Neuronal stem cell (in vitro differentiated cells): ENCODE results near the gene TNIP2.

Experiments
- DNase-seq: peaks from one replicate; pipeline ENCODE4 v3.0.0-alpha.2; 2013; ENCODE audit warnings: low spot score
- H2AFZ ChIP-seq: one replicate; pipeline ENCODE4 v1.6.1; 2013; ENCODE audit warnings: mild to moderate bottlenecking, low read length, inconsistent platforms
- H2AK5ac ChIP-seq: 2 replicates; pipeline ENCODE4 v1.6.1; 2013; ENCODE audit warnings: low read depth, mild to moderate bottlenecking, inconsistent platforms, low read length, moderate library complexity, mixed read lengths
- H2BK120ac ChIP-seq: 2 replicates; pipeline ENCODE4 v1.6.1; 2013; ENCODE audit warnings: low read depth, mild to moderate bottlenecking, inconsistent platforms, low read length, moderate library complexity, mixed read lengths
- H2BK12ac ChIP-seq: one replicate; pipeline ENCODE4 v1.6.1; 2013; ENCODE audit warnings: low read length, inconsistent platforms
- H2BK15ac ChIP-seq: 2 replicates; pipeline ENCODE4 v1.6.1; 2013; ENCODE audit warnings: mild to moderate bottlenecking, low read length, inconsistent platforms, mixed read lengths
- H2BK5ac ChIP-seq: one replicate; pipeline ENCODE4 v1.6.1; 2013; ENCODE audit warnings: inconsistent platforms, mild to moderate bottlenecking, low read length, moderate library complexity
- H3K14ac ChIP-seq: one replicate; pipeline ENCODE4 v1.6.1; 2013; ENCODE audit warnings: low read length, inconsistent platforms
- H3K18ac ChIP-seq: 2 replicates; pipeline ENCODE4 v1.6.1; 2013; ENCODE audit warnings: low read length, inconsistent platforms
- H3K23ac ChIP-seq: 2 replicates; pipeline ENCODE4 v1.6.1; 2013; ENCODE audit warnings: low read depth, mild to moderate bottlenecking, mixed read lengths, low read length, inconsistent platforms; ENCODE audit not compliant: poor library complexity
- H3K27ac ChIP-seq: replicated peaks from 3 replicates; pipeline ENCODE4 v1.5.1; 2013; ENCODE audit warnings: low read length, inconsistent platforms
- H3K27me3 ChIP-seq, 3 experiments: 2 replicates each; pipeline ENCODE4 v1.6.1; 2013; ENCODE audit warnings: low read length in 3 of 3, mild to moderate bottlenecking in 2 of 3, inconsistent platforms in 1 of 3, low read depth in 1 of 3, mixed read lengths in 1 of 3, moderate library complexity in 1 of 3; ENCODE audit not compliant: control insufficient read depth in 3 of 3, insufficient read depth in 3 of 3
- H3K36me3 ChIP-seq, 2 donors: replicated peaks in 1 of 2; 2 replicates each; pipeline ENCODE4 v1.6.1; 2013; ENCODE audit warnings: low read length in 2 of 2; ENCODE audit not compliant: control insufficient read depth in 2 of 2, insufficient read depth in 2 of 2
- H3K4ac ChIP-seq: 2 replicates; pipeline ENCODE4 v1.6.1; 2013; ENCODE audit warnings: inconsistent platforms, mild to moderate bottlenecking, low read length, moderate library complexity
- H3K4me1 ChIP-seq, 2 donors: 1 replicate in 1 of 2; 2 replicates in 1 of 2; pipeline ENCODE4 v1.6.1; 2013; ENCODE audit warnings: low read length in 2 of 2, low read depth in 1 of 2; ENCODE audit not compliant: control insufficient read depth in 2 of 2, insufficient read depth in 1 of 2
- H3K4me2 ChIP-seq: one replicate; pipeline ENCODE4 v1.6.1; 2013; ENCODE audit warnings: mild to moderate bottlenecking, low read length, inconsistent platforms; ENCODE audit not compliant: insufficient read depth, poor library complexity, severe bottlenecking
- H3K4me3 ChIP-seq, 2 donors: 2 replicates each; pipeline ENCODE4 v1.5.1; 2013; ENCODE audit warnings: low read length in 2 of 2, mild to moderate bottlenecking in 2 of 2, inconsistent platforms in 1 of 2, moderate library complexity in 1 of 2
- H3K79me1 ChIP-seq: one replicate; pipeline ENCODE4 v1.6.1; 2013; ENCODE audit warnings: low read depth, mild to moderate bottlenecking, inconsistent platforms, low read length, moderate library complexity
- H3K9ac ChIP-seq: one replicate; pipeline ENCODE4 v1.6.1; 2013; ENCODE audit warnings: mild to moderate bottlenecking, low read depth, low read length, inconsistent platforms; ENCODE audit not compliant: poor library complexity
- H3K9me3 ChIP-seq, 2 donors: replicated peaks in 1 of 2; 2 replicates each; pipeline versions ENCODE3 to v1.6.1; 2013; ENCODE audit warnings: low read length in 2 of 2, mild to moderate bottlenecking in 2 of 2, inconsistent platforms in 1 of 2, low read depth in 1 of 2, mixed read lengths in 1 of 2, moderate library complexity in 1 of 2; ENCODE audit not compliant: control insufficient read depth in 2 of 2, insufficient read depth in 1 of 2
- H4K8ac ChIP-seq: one replicate; pipeline ENCODE4 v1.6.1; 2013; ENCODE audit warnings: low read depth, mild to moderate bottlenecking, inconsistent platforms, low read length, moderate library complexity
- H4K91ac ChIP-seq: one replicate; pipeline ENCODE4 v1.6.1; 2013; ENCODE audit warnings: low read length, low read depth, mild to moderate bottlenecking, inconsistent platforms; ENCODE audit not compliant: poor library complexity
- WGBS, 2 donors: extraction: QIAGEN DNeasy Blood & Tissue Kit; methylation state at CpG; one replicate each; pipeline ENCODE4 v1.1.7; 2013; ENCODE audit warnings: missing lambda C conversion rate in 2 of 2, mixed read lengths in 1 of 2; ENCODE audit not compliant: insufficient read length in 2 of 2, insufficient replicate concordance in 1 of 2; ENCODE audit errors: extremely low coverage in 2 of 2; 5-methylcytosine and 5-hydroxymethylcytosine counted together

TNIP2 gene

DNA sequence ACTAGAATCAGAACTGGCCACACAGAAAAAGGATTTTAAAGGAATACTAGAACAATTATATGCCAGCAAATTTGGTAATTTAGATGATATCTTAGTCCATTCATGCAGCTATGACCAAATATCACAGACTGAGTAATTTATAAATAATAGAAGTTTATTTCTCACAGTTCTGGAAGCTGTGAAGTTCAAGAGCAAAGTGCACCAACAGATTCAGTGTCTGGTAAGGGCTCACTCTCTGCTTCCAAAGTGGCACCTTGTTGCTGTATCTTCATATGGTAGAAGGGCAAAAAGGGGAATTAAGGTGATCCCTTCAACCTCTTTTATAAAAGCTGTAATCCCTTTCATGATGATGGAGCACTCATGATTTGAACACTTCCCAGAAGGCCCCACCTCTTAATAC, 20.3 kb downstream of the TNIP2 start:
- no peak overlapping the region for H3K4me2 ChIP-seq
- H3K23ac ChIP-seq: no peak overlapping the region
- H2BK120ac ChIP-seq: no peak overlapping the region
- no peak overlapping the region for H4K8ac ChIP-seq
- no peak overlapping the region for H2BK5ac ChIP-seq
- H3K9ac ChIP-seq: no peak overlapping the region
- no peak overlapping the region for H3K4me3 ChIP-seq
- H2AK5ac ChIP-seq: no peak overlapping the region
- no peak overlapping the region for H3K27ac ChIP-seq
- H3K14ac ChIP-seq: no peak overlapping the region
- no peak overlapping the region for H2AFZ ChIP-seq
- no peaks in the 10 kb centered on the region for H3K79me1 ChIP-seq
- H2BK15ac ChIP-seq: no peak overlapping the region
- no peak overlapping the region for H3K18ac ChIP-seq
- H4K91ac ChIP-seq: no peak overlapping the region
- peaks cover 19 to 41% of the 10 kb centered on the region in 2 donors for H3K36me3 ChIP-seq
- H3K4me1 ChIP-seq: peaks cover 0 to 3% of the 10 kb centered on the region in 2 donors
- H2BK12ac ChIP-seq: no peak overlapping the region
- no peak overlapping the region for H3K4ac ChIP-seq
- no peak for DNase-seq
- H3K9me3 ChIP-seq: peaks cover 0 to 15% of the 10 kb centered on the region in 2 donors
- H3K27me3 ChIP-seq: no peaks in the 10 kb centered on the region

DNA sequence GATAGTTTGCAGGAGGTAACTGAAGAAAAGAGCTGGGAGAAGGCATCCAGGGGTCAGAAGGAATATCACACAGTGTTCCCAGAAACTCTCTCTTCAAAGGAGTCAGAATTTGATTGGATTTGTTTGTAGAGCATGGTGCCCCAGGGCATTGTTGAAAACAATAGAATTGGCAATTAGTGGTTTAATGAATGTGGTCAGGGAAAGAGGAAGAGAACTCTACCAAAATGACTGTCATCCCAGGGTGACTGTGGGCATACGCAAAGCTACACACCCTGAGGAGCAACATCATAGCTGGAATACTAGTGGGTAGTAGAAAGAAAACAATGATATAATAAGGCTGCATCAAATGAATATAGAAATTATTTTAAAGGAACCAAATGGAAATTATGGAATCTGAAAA, 21.5 kb downstream of the TNIP2 start:
- Histone ChIP-seq H3K9me3 (peaks cover 0 to 15% of the 10 kb centered on the region in 2 donors), H4K8ac (no peak overlapping the region), H3K79me1 (no peaks in the 10 kb centered on the region), H3K4me3 (no peak overlapping the region), H2AK5ac (no peak overlapping the region), H2BK15ac (no peak overlapping the region), H3K9ac (no peak overlapping the region), H3K4ac (no peak overlapping the region), H3K36me3 (peaks cover 23 to 51% of the 10 kb centered on the region in 2 donors), H3K18ac (no peak overlapping the region), H2BK12ac (no peak overlapping the region), H2AFZ (no peak overlapping the region), H3K4me1 (peaks cover 0 to 3% of the 10 kb centered on the region in 2 donors), H2BK5ac (no peak overlapping the region), H2BK120ac (no peak overlapping the region), H3K4me2 (no peak overlapping the region), H3K27ac (peak overlapping the region; percentile 35), H4K91ac (no peak overlapping the region), H3K14ac (no peak overlapping the region), H3K27me3 (no peaks in the 10 kb centered on the region), H3K23ac (no peak overlapping the region)
- WGBS, 2 donors: no CpG with 5 or more reads among the region's 1 CpG
- DNase-seq: no peak

DNA sequence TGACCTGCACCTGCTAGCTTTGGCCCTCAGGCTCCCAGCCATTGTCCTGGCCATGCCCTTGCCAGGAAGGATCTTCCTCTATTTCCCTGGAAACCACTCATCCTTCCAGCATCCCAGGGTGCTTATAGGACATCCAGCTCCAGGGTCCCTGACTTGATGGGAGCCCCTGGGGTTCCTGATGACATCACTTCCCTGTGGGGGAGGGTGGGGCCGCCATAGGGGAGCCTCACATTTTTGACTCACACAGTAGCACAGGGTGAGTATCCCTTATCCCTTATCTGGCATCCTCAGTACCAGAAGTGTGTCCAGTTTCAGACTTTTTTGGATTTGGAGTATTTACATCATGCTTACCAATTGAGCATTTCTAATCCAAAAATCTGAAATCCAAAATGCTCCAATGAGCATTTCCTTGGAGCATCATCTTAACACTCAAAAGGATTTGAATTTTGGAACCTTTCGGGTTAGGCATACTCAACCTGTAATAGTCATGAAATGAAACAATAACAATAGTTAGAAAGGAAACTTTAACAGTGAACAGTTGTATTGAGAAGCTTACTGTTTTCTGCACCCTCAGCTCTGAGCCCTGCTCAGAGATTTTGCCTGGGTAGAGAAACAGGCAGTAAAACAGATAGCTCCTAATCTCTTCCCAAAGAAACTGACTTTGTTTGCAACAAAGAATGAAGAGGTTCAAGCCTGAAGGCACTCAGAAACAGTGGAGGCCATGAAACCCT, 22.1 kb downstream of the TNIP2 start:
- Histone ChIP-seq H3K18ac (no peak overlapping the region), H3K27ac (peak overlapping the region; percentile 35), H3K4me2 (no peak overlapping the region), H2AK5ac (no peak overlapping the region), H3K14ac (no peak overlapping the region), H4K91ac (no peak overlapping the region), H3K4me3 (no peak overlapping the region), H3K23ac (no peak overlapping the region), H2BK120ac (peak overlapping the region; percentile 9), H2BK5ac (no peak overlapping the region), H3K36me3 (peaks cover 27 to 57% of the 10 kb centered on the region in 2 donors), H3K4ac (no peak overlapping the region), H2BK12ac (no peak overlapping the region), H2AFZ (no peak overlapping the region), H3K9ac (no peak overlapping the region), H3K4me1 (peaks cover 0 to 3% of the 10 kb centered on the region in 2 donors), H3K9me3 (peaks cover 2 to 15% of the 10 kb centered on the region in 2 donors), H2BK15ac (no peak overlapping the region), H4K8ac (no peak overlapping the region), H3K79me1 (peaks cover 2% of the 10 kb centered on the region), H3K27me3 (no peaks in the 10 kb centered on the region)
- no CpG with 5 or more reads among the region's 2 CpGs for WGBS, 2 donors
- no peak for DNase-seq

DNA sequence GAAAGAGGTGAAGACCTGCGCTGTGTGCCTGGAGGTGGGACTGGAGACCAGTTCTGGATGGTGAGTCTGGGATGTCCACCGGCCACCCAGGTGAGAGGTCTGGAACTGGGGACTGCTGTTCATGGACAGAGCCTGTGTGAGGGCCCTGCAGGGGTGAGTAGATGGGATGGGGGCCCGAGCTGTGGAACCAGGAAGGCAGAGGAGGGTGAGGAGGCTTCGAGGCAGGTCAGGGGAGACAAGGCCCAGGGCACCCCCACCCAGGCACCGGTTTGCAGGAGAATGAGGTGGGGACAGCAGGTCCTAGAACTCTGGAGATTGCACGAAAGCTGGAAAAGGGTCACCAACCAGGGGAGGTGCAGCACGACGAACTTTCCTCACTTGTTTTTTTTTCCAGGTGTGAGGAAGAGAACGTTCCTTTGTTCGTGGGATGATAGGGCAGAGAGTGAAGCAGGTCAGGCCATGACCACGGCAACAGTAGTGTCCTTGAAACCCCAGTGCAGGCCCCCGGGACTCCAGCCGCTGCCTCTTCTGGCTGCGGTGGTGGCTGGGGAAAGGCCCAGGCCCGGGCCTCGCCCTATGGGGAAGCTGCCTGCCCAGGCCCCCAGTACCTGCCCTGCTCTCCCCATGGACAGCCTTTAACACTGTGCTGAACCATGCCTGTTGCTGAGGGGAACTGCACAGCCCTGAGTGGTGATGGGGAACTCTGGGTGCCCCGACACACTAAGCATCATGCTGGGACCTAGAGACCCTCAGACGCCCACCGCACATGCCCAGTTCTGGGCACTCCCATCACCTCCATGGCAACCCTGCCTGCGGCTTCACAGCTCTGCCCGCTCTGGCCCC, 22.9 kb downstream of the TNIP2 start:
- peak overlapping the region; percentile 60 for H3K9ac ChIP-seq
- H2BK12ac ChIP-seq: no peak overlapping the region
- H3K4me2 ChIP-seq: no peak overlapping the region
- no peak overlapping the region for H2BK15ac ChIP-seq
- no peak overlapping the region for H3K14ac ChIP-seq
- no peak overlapping the region for H2AFZ ChIP-seq
- no CpG with 5 or more reads among the region's 21 CpGs for WGBS, 2 donors
- H3K27ac ChIP-seq: no peak overlapping the region
- peak overlapping the region; percentile 14 for H2AK5ac ChIP-seq
- no peak overlapping the region for H3K23ac ChIP-seq
- peak overlapping the region; percentile 48 for H3K18ac ChIP-seq
- H3K4me3 ChIP-seq: peak overlapping the region in 1 of 2 donors; percentile 32
- DNase-seq: no peak
- H3K36me3 ChIP-seq: peaks cover 29 to 64% of the 10 kb centered on the region in 2 donors
- H2BK5ac ChIP-seq: no peak overlapping the region
- peaks cover 3% of the 10 kb centered on the region for H3K79me1 ChIP-seq
- H4K8ac ChIP-seq: no peak overlapping the region
- no peaks in the 10 kb centered on the region for H3K27me3 ChIP-seq
- H3K4ac ChIP-seq: no peak overlapping the region
- H3K4me1 ChIP-seq: peaks cover 0 to 3% of the 10 kb centered on the region in 2 donors
- H4K91ac ChIP-seq: no peak overlapping the region
- H3K9me3 ChIP-seq: peaks cover 2 to 15% of the 10 kb centered on the region in 2 donors
- H2BK120ac ChIP-seq: peak overlapping the region; percentile 9
